ENCODE data around the gene NLGN2.

Gene NLGN2

DNA sequence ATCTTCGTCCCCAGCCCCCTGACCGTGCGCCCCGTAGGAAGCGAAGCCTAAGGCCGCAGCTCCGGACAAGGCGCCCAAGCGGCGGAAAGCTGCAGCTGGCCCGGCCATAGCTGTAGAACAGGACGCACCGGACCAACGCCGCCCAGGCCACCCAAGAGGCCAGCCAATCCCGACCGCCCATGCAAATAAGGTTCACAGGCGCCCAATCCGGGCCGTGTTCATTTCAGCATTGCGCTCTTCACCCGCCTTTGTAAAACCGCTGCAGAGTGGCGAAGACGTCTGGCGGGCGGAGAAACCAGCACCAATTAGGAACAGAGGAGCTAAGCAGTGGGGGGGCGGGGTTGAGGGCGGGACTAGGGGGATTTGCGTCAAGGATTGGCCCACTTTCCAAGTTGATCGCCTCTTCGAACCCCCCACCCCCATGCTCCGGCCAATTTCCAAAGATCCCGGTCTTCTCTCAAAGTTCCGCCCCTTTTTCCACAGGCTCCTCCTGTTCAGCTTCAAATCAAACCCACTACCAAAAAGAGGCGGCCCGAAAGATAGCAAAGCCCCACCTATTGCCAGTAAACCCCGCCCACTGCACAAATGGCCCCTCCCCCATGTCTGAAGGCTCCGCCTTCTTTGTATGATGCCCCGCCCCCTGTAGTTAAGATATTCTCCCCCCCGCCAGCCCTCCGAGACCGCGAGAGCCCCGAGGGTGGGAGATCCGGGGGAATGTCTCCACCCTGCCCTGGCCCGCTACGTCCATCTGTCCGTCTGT, 3.5 kb upstream of the NLGN2 start, which contains the start of gene TMEM256:
TSS of gene TMEM256 (minus strand) at position 121 of the 760 bp plus-strand sequence. CDS start at position 108, 13 bp downstream.
- Histone ChIP-seq H3K27me3 (replicated peaks; ENCODE audit: control insufficient read depth, insufficient read depth, low read length) (no peaks in the 10 kb centered on the region; the same call in 1 of the 2 replicates), H3K36me3 (ENCODE audit: control insufficient read depth, insufficient read depth, low read length) (no peaks in the 10 kb centered on the region), H3K4me3 (replicated peaks; ENCODE audit: low read depth, low read length) (peak within 1 kb of the TSS; percentile 93)
- peak; percentile 91 for DNase-seq (ENCODE audit: extremely low read depth, insufficient read length)
- TF ChIP-seq, protein P1, sequence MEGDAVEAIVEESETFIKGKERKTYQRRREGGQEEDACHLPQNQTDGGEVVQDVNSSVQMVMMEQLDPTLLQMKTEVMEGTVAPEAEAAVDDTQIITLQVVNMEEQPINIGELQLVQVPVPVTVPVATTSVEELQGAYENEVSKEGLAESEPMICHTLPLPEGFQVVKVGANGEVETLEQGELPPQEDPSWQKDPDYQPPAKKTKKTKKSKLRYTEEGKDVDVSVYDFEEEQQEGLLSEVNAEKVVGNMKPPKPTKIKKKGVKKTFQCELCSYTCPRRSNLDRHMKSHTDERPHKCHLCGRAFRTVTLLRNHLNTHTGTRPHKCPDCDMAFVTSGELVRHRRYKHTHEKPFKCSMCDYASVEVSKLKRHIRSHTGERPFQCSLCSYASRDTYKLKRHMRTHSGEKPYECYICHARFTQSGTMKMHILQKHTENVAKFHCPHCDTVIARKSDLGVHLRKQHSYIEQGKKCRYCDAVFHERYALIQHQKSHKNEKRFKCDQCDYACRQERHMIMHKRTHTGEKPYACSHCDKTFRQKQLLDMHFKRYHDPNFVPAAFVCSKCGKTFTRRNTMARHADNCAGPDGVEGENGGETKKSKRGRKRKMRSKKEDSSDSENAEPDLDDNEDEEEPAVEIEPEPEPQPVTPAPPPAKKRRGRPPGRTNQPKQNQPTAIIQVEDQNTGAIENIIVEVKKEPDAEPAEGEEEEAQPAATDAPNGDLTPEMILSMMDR (IDR thresholded peaks at IDR 0.05; ENCODE audit: insufficient read depth, low read length, poor library complexity, severe bottlenecking): no peak

DNA sequence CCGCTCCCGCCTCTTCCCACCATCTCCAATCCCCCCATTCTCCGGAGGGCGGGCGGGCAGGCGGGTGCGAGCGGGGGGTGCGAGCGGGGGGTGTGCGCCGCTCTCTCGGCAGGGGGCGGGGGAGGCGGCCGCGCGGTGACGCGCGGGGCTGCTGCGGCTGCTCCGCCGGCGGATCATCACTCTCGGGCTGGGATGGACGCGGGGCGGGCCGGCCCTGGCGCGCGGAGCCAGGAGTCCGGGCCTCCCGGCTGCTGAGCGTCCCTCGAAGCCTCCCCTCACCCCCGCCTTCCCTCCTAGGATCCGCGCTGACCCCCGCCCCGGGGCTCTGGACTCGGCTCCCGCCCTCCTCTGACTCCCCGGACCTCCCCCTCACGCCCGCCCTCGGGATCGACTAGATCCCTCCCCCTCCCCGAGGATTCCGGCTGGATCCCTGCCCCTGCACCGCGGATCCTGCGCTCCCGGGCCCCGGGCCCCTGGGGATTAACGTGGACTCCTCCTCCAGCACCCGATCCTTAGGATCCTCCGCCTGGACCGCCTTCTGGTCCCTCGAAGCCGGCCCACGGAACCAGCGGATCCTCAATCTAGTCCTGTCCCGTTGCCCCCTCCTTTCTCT, 2.8 kb upstream of the NLGN2 start:
- H3K4me3 ChIP-seq (replicated peaks; ENCODE audit: low read depth, low read length): peak overlapping the region; percentile 93

DNA sequence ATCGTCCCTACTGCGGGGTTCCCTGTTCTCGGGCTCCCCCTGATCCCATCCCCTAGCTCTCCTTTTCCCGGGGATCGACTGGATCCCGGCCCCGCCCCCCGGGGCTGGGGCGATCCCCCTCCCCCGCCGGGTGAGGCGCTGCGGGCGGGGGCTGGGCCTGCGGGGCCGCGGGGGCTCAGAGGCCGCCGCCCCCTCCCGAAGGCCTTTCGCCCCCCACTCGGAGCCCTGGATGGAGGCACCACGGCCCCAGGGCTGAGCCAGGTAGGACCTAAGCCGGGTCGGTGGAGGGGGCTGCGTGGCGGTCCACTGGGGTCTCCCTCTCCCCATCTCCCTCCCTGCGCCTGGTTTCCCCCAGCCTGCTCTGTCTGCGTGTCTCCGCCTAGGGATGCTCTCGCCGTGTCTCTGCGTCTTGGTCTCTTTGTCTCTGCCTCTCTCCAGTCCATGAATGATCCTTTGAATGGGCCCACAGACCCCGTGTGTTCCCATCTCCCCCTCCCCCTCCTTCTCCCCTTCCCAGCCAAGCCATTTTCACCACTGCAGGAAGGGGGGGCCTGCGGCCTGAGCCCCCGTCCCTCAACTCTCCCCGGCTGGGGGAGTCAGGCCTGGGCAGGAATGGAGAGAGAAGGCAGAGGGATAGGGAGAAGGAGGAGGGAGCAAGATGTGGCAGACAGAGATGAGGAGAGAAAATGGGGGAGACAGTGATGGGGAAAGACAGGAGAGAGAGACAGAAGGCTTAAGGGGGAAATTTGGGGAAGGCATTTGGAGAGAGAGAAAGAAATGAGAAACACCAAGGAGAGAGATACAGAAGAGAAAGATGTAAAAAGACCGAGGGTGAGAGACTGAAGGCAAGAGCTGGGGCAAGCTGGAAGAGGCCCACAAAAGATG, 2.1 kb upstream of the NLGN2 start:
- no peaks in the 10 kb centered on the region; the same call in none of the 2 replicates for H3K27me3 ChIP-seq (replicated peaks; ENCODE audit: control insufficient read depth, insufficient read depth, low read length)
- H3K36me3 ChIP-seq (ENCODE audit: control insufficient read depth, insufficient read depth, low read length): no peaks in the 10 kb centered on the region
- no peak for DNase-seq (ENCODE audit: extremely low read depth, insufficient read length)
- TF ChIP-seq, protein P1 (IDR thresholded peaks at IDR 0.05; ENCODE audit: insufficient read depth, low read length, poor library complexity, severe bottlenecking): no peak
- H3K4me3 ChIP-seq (replicated peaks; ENCODE audit: low read depth, low read length): peak overlapping the region; percentile 93; the same call in 1 of the 2 replicates

More for the DNA sequence above, 2.8 kb upstream of the NLGN2 start:
- DNase-seq (ENCODE audit: extremely low read depth, insufficient read length): no peak
- no peaks in the 10 kb centered on the region; the same call in 1 of the 2 replicates for H3K27me3 ChIP-seq (replicated peaks; ENCODE audit: control insufficient read depth, insufficient read depth, low read length)
- TF ChIP-seq, protein P1 (IDR thresholded peaks at IDR 0.05; ENCODE audit: insufficient read depth, low read length, poor library complexity, severe bottlenecking): no peak
- H3K36me3 ChIP-seq (ENCODE audit: control insufficient read depth, insufficient read depth, low read length): no peaks in the 10 kb centered on the region

DNA sequence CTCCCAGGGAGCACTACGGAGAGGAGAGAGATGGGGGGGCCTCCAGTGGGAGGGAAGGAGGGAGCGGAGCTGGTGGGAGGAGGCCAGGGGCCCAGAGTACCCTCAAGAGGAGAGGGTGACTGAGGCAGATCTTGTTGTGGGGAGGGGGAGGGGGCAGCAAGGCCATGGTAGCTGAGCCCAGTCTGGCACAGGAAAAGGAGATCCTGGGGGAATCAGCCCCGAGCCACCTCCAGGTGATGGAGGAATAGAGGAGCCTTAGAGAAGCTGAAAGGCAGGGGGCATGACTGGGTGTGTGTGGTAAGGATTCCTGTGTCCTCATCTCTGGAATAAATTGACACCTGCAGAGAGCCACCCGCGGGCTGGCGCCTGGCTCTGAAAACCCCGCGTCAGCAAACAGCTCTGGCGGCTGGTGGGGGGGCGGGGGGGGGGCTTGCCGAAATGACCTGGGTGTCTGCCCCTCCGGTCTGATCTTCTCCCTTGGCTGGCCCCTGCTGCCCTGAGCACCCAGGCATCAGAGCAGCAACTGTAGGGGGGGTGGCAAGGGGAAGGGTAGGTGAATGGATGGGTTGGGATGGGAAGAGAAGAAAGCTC, 1.3 kb upstream of the NLGN2 start:
- H3K36me3 ChIP-seq (ENCODE audit: control insufficient read depth, insufficient read depth, low read length): no peaks in the 10 kb centered on the region
- H3K4me3 ChIP-seq (replicated peaks; ENCODE audit: low read depth, low read length): no peak overlapping the region
- no peaks in the 10 kb centered on the region; the same call in none of the 2 replicates for H3K27me3 ChIP-seq (replicated peaks; ENCODE audit: control insufficient read depth, insufficient read depth, low read length)
- DNase-seq (ENCODE audit: extremely low read depth, insufficient read length): no peak
- TF ChIP-seq, protein P1 (IDR thresholded peaks at IDR 0.05; ENCODE audit: insufficient read depth, low read length, poor library complexity, severe bottlenecking): no peak

DNA sequence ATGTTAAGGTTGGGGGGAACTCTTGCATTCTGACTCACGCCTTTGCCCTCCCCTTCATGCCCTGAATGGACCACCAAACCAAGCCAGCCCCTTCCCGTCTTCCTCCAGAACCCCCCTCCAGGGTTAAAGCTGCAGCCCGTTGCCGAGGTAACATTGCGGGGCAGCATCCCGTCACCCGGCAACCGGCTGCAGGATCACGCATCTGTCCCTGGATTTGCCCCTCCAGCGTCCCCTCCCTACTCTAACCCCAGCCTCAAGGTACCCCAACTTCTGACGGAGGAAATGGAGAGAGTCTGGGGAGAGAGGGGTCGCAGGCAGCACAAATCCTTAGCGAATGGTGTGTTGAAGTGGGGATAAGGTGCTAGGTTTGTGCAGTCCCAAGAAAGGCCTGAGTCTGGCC, 563 bp upstream of the NLGN2 start:
- Histone ChIP-seq H3K4me3 (replicated peaks; ENCODE audit: low read depth, low read length) (no peak overlapping the region), H3K36me3 (ENCODE audit: control insufficient read depth, insufficient read depth, low read length) (no peaks in the 10 kb centered on the region), H3K27me3 (replicated peaks; ENCODE audit: control insufficient read depth, insufficient read depth, low read length) (no peaks in the 10 kb centered on the region; the same call in none of the 2 replicates)
- DNase-seq (ENCODE audit: extremely low read depth, insufficient read length): no peak
- TF ChIP-seq, protein P1 (IDR thresholded peaks at IDR 0.05; ENCODE audit: insufficient read depth, low read length, poor library complexity, severe bottlenecking): no peak
